ENCODE results near the gene CA6.

GRCh38 chr1:8989821-8990220 lies 44.2 kb downstream of the CA6 start:
- TF ChIP-seq CTCF (conservative IDR thresholded peaks at IDR 0.05; ENCODE audit: low read length) (no peak), EZH2phosphoT487 (IDR thresholded peaks at IDR 0.05; ENCODE audit: borderline replicate concordance, low read depth, low read length) (no peak)
